HCT116 (cell line): Measurements from ENCODE around the gene CLRN3. TPM values are rescaled to one million over a fixed set of nuclear protein-coding genes. Genes with fewer than 3 reads are reported as not detected.

Experiments used
- ATAC-seq: fragments of 200-7000 bp; cut with Tn5 transposase; 2 replicates; pipeline ENCODE4 v1.9.1; 2020; ENCODE audit warnings: mild to moderate bottlenecking, moderate library complexity
- BruUV-seq: library from RNA; stranded (reverse); fragments of 400-500 nt; replicated peaks from 2 replicates; lab custom pipeline; 2021; lab: Mats Ljungman, UMichigan
- CTCF ChIA-PET: fragments of 300-600 bp; sonication (Branson Sonifier 250); formaldehyde crosslinking; loops from one replicate; lab custom pipeline; 2021; ENCODE audit warnings: antibody characterized with exemption; lab: Charles Lee
- POLR2A ChIA-PET: fragments of 300-600, 350-600 bp; sonication (Branson Sonifier 250); formaldehyde crosslinking; loops from one replicate; lab custom pipeline; 2021; ENCODE audit warnings: antibody characterized with exemption; lab: Charles Lee
- RAD21 ChIA-PET, 2 experiments: fragments of 300-600 bp; sonication (Branson Sonifier 250); formaldehyde crosslinking; loops; one replicate each; lab custom pipeline; 2023; ENCODE audit warnings: low total read pairs in 2 of 2; ENCODE audit not compliant: uncharacterized antibody in 2 of 2, unreplicated experiment in 2 of 2, low non-redundant PET in 1 of 2; lab: Charles Lee
- DNase-seq: peaks from one replicate; pipeline ENCODE4 v3.0.0-alpha.2; 2010; ENCODE audit warnings: low read depth, low spot score
- H2AFZ ChIP-seq: fragments of 200-600 bp; shearing (Covaris generic), sonication (generic); 2 replicates; pipeline ENCODE4 v1.6.1; 2017; ENCODE audit warnings: low read depth, mixed run types, mixed read lengths, antibody characterized with exemption, low read length; ENCODE audit not compliant: poor library complexity, severe bottlenecking
- H3K27ac ChIP-seq: 2 replicates; pipeline ENCODE4 v1.5.1; 2012; ENCODE audit warnings: low read depth, low read length
- H3K27me3 ChIP-seq: fragments of 200-600 bp; sonication (generic); 2 replicates; pipeline ENCODE4 v1.6.1; 2016; ENCODE audit warnings: mixed run types, low read length, mixed read lengths; ENCODE audit not compliant: insufficient read depth
- H3K36me3 ChIP-seq, 2 experiments: fragments of 200-500 bp in 1 of 2; fragments of 200-600 bp in 1 of 2; sonication (Bioruptor generic) in 1 of 2; sonication (generic) in 1 of 2; 2 replicates each; pipeline versions ENCODE4 v1.5.1 to v1.6.1; 2014 to 2016; ENCODE audit warnings: low read length in 2 of 2, inconsistent platforms in 1 of 2, mixed read lengths in 1 of 2, mixed run types in 1 of 2; ENCODE audit not compliant: insufficient read depth in 2 of 2, control insufficient read depth in 1 of 2
- H3K4me1 ChIP-seq, 2 experiments: fragments of 200-600 bp in 1 of 2; sonication (generic) in 1 of 2; 2 replicates each; pipeline versions ENCODE4 v1.5.1 to v1.6.1; 2012 to 2017; ENCODE audit warnings: low read length in 2 of 2, inconsistent platforms in 1 of 2, mild to moderate bottlenecking in 1 of 2, mixed read lengths in 1 of 2, mixed run types in 1 of 2, moderate library complexity in 1 of 2; ENCODE audit not compliant: insufficient read depth in 2 of 2, control insufficient read depth in 1 of 2
- H3K4me2 ChIP-seq: fragments of 200-600 bp; sonication (generic); 2 replicates; pipeline ENCODE4 v1.6.1; 2017; ENCODE audit warnings: mixed run types, low read length, mixed read lengths
- H3K4me3 ChIP-seq, 2 experiments: fragments of 200-600 bp in 1 of 2; sonication (generic) in 1 of 2; replicated peaks in 1 of 2; 2 replicates each; pipeline ENCODE4 v1.5.1; 2011 to 2016; ENCODE audit warnings: low read length in 2 of 2, control low read depth in 1 of 2, low read depth in 1 of 2, mild to moderate bottlenecking in 1 of 2, mixed read lengths in 1 of 2, mixed run types in 1 of 2
- H3K79me2 ChIP-seq: fragments of 200-600 bp; sonication (generic); 2 replicates; pipeline ENCODE4 v1.6.1; 2017; ENCODE audit warnings: mild to moderate bottlenecking, mixed run types, low read length, moderate library complexity, mixed read lengths; ENCODE audit not compliant: insufficient read depth
- H3K9ac ChIP-seq: fragments of 200-600 bp; sonication (generic); 2 replicates; pipeline ENCODE4 v1.6.1; 2016; ENCODE audit warnings: low read length, mixed read lengths
- H3K9me2 ChIP-seq: fragments of 200-600 bp; sonication (generic), shearing (Covaris generic); 2 replicates; pipeline ENCODE4 v1.6.1; 2017; ENCODE audit warnings: mixed run types, mild to moderate bottlenecking, moderate library complexity; ENCODE audit not compliant: insufficient read depth
- H3K9me3 ChIP-seq, 2 experiments: fragments of 200-500 bp in 1 of 2; fragments of 200-600 bp in 1 of 2; sonication (Bioruptor generic) in 1 of 2; sonication (generic) in 1 of 2; 2 replicates each; pipeline ENCODE4 v1.6.1; 2014 to 2017; ENCODE audit warnings: low read length in 2 of 2, mixed read lengths in 2 of 2, inconsistent platforms in 1 of 2, low read depth in 1 of 2, mild to moderate bottlenecking in 1 of 2, mixed run types in 1 of 2, moderate library complexity in 1 of 2; ENCODE audit not compliant: control insufficient read depth in 1 of 2, insufficient read depth in 1 of 2
- H4K20me1 ChIP-seq: fragments of 200-600 bp; sonication (generic), shearing (Covaris generic); 2 replicates; pipeline ENCODE4 v1.6.1; 2017; ENCODE audit warnings: mixed run types, mild to moderate bottlenecking, moderate library complexity; ENCODE audit not compliant: insufficient read depth
- CBX3 ChIP-seq: IDR thresholded peaks from 2 replicates; pipeline ENCODE4 v1.6.1; 2012; ENCODE audit warnings: low read depth
- CTCF ChIP-seq, 3 experiments: fragments of 200-600 bp in 1 of 3; sonication (generic) in 1 of 3; IDR thresholded peaks in 2 of 3; conservative IDR thresholded peaks in 1 of 3; 2 replicates each; pipeline ENCODE4 v1.5.1; 2012 to 2017; ENCODE audit warnings: low read depth in 2 of 3, low read length in 2 of 3, antibody characterized with exemption in 1 of 3, borderline replicate concordance in 1 of 3, control low read depth in 1 of 3, mild to moderate bottlenecking in 1 of 3, mixed read lengths in 1 of 3, mixed run types in 1 of 3, moderate library complexity in 1 of 3; ENCODE audit not compliant: insufficient read depth in 1 of 3
- EGR1 ChIP-seq: IDR thresholded peaks from 2 replicates; pipeline ENCODE4 v1.6.1; 2012; ENCODE audit warnings: low read depth
- EZH2 ChIP-seq: fragments of 200-600 bp; sonication (generic); IDR thresholded peaks from 2 replicates; pipeline ENCODE4 v1.6.1; 2017; ENCODE audit warnings: antibody characterized with exemption, mixed run types
- EZH2phosphoT487 ChIP-seq: fragments of 200-600 bp; IDR thresholded peaks from 2 replicates; pipeline ENCODE4 v1.6.1; 2018; ENCODE audit warnings: antibody characterized with exemption, borderline replicate concordance
- MAX ChIP-seq: IDR thresholded peaks from 2 replicates; pipeline ENCODE4 v1.6.1; 2012
- POLR2A ChIP-seq: IDR thresholded peaks from 2 replicates; pipeline ENCODE4 v1.7.0; 2011; ENCODE audit warnings: borderline replicate concordance; ENCODE audit not compliant: insufficient read depth, insufficient read length; ENCODE audit errors: extremely low read depth
- REST ChIP-seq: IDR thresholded peaks from 2 replicates; pipeline ENCODE4 v1.6.1; 2012; ENCODE audit warnings: low read depth
- SIN3A ChIP-seq: IDR thresholded peaks from 2 replicates; pipeline ENCODE4 v1.6.1; 2012; ENCODE audit warnings: low read depth
- SP1 ChIP-seq: IDR thresholded peaks from 2 replicates; pipeline ENCODE4 v1.6.1; 2012; ENCODE audit warnings: low read depth
- TCF7L2 ChIP-seq: IDR thresholded peaks from 2 replicates; pipeline ENCODE4 v1.7.0; 2011; ENCODE audit warnings: borderline replicate concordance, inconsistent platforms; ENCODE audit not compliant: insufficient read depth, insufficient read length; ENCODE audit errors: extremely low read depth
- intact Hi-C: fragments of 100-400 bp; cut with micrococcal nuclease; formaldehyde crosslinking; loops from 2 replicates; pipeline ENCODE4 v1.10.0; 2022
- total RNA-seq: library from RNA; stranded (reverse); gene quantifications from one replicate; pipeline ENCODE4 v1.2.1, GENCODE V29; 2021; ENCODE audit not compliant: unreplicated experiment

The CLRN3 gene
- total RNA-seq, 1 experiment from 2014 or later, result 0.39 TPM

- TF ChIP-seq CTCF (IDR thresholded peaks at IDR 0.05 in 2 of 3, conservative IDR thresholded peaks at IDR 0.05 in 1 of 3; ENCODE audit: borderline replicate concordance in 1 of 3, insufficient read depth in 1 of 3, low read depth in 2 of 3, low read length in 2 of 3), result no peak
- no peak for TF ChIP-seq EGR1
- TF ChIP-seq EZH2phosphoT487, result no peak
- TF ChIP-seq EZH2, result no peak
- no peak for TF ChIP-seq SP1
- TF ChIP-seq SIN3A, result no peak
- no peak for TF ChIP-seq POLR2A
- TF ChIP-seq MAX, result no peak
- no peak for TF ChIP-seq CBX3
- TF ChIP-seq REST, result no peak
- no peak for TF ChIP-seq TCF7L2
- no TSS peak for BruUV-seq
- RAD21 ChIA-PET, result no interaction called here
Measured at GRCh38 chr10:127886371-127887051, 6.2 kb downstream of the CLRN3 start.

More at GRCh38 chr10:127886371-127887051, 6.2 kb downstream of the CLRN3 start:
- DNase-seq, result no peak
- Histone ChIP-seq H3K4me2 (no peak overlapping the region), H3K4me3 (no peak overlapping the region), H3K9ac (no peak overlapping the region), H3K27ac (no peak overlapping the region), H3K9me2 (no peaks in the 10 kb centered on the region), H3K79me2 (no peaks in the 10 kb centered on the region), H2AFZ (no peak overlapping the region), H3K9me3 (no peaks in the 10 kb centered on the region), H3K27me3 (no peaks in the 10 kb centered on the region), H4K20me1 (no peaks in the 10 kb centered on the region), H3K36me3 (no peaks in the 10 kb centered on the region), H3K4me1 (no peaks in the 10 kb centered on the region)
- POLR2A ChIA-PET, result no interaction called here
- intact Hi-C loops, result no loop called here
- ATAC-seq, result no peak
- CTCF ChIA-PET, result no interaction called here
